Keratinocyte (primary cell): ENCODE data around the gene B3GALT2. TPM values are rescaled to one million over a fixed set of nuclear protein-coding genes. Genes with fewer than 3 reads are reported as not detected.

ENCODE experiments used
- DNase-seq: peaks from one replicate; pipeline ENCODE4 v3.0.0-alpha.2; 2011; ENCODE audit warnings: low read depth, missing footprints, low spot score
- FAIRE-seq: peaks from 2 replicates; lab custom pipeline; 2011; peaks lifted over from hg19 to GRCh38; lab: Jason Lieb, UNC
- H2AFZ ChIP-seq: 2 replicates; pipeline ENCODE4 v1.6.0; 2012; ENCODE audit warnings: low read length, control low read depth, inconsistent platforms; ENCODE audit not compliant: control insufficient read depth
- H3K27ac ChIP-seq: 2 replicates; pipeline ENCODE4 v1.5.1; 2011; ENCODE audit warnings: low read length; ENCODE audit not compliant: control insufficient read depth, insufficient read depth
- H3K27me3 ChIP-seq: 3 replicates; pipeline ENCODE4 v1.6.0; 2011; ENCODE audit warnings: low read length; ENCODE audit not compliant: control insufficient read depth, insufficient read depth; ENCODE audit errors: extremely low read depth
- H3K36me3 ChIP-seq, 2 experiments: 2 replicates in 1 of 2; 3 replicates in 1 of 2; pipeline ENCODE4 v1.5.1; 2011; ENCODE audit warnings: low read length in 2 of 2, mild to moderate bottlenecking in 1 of 2; ENCODE audit not compliant: control insufficient read depth in 2 of 2, insufficient read depth in 2 of 2; ENCODE audit errors: extremely low read depth in 1 of 2
- H3K4me1 ChIP-seq: 3 replicates; pipeline ENCODE4 v1.5.1; 2011; ENCODE audit warnings: low read length; ENCODE audit not compliant: control insufficient read depth, insufficient read depth; ENCODE audit errors: extremely low read depth
- H3K4me2 ChIP-seq: 3 replicates; pipeline ENCODE4 v1.6.0; 2011; ENCODE audit warnings: low read depth, low read length; ENCODE audit not compliant: control insufficient read depth, insufficient read depth; ENCODE audit errors: extremely low read depth
- H3K4me3 ChIP-seq, 3 experiments: fragments of 200-600 bp in 1 of 3; sonication (generic) in 1 of 3; 2 replicates in 2 of 3; 3 replicates in 1 of 3; pipeline ENCODE4 v1.5.1; 2011 to 2016; ENCODE audit warnings: low read length in 3 of 3, mild to moderate bottlenecking in 3 of 3, control low read depth in 2 of 3, inconsistent platforms in 1 of 3, low read depth in 1 of 3, mixed read lengths in 1 of 3, mixed run types in 1 of 3, moderate library complexity in 1 of 3; ENCODE audit not compliant: control insufficient read depth in 2 of 3, insufficient read depth in 2 of 3; ENCODE audit errors: extremely low read depth in 1 of 3
- H3K79me2 ChIP-seq: 2 replicates; pipeline ENCODE4 v1.6.0; 2012; ENCODE audit warnings: low read length; ENCODE audit not compliant: control insufficient read depth, insufficient read depth
- H3K9ac ChIP-seq: 3 replicates; pipeline ENCODE4 v1.6.0; 2011; ENCODE audit warnings: low read length; ENCODE audit not compliant: control insufficient read depth, insufficient read depth; ENCODE audit errors: extremely low read depth
- H3K9me1 ChIP-seq: 3 replicates; pipeline ENCODE4 v1.6.0; 2011; ENCODE audit warnings: low read length; ENCODE audit not compliant: control insufficient read depth, insufficient read depth; ENCODE audit errors: extremely low read depth
- H3K9me3 ChIP-seq: 2 replicates; pipeline ENCODE4 v1.5.1; 2012; ENCODE audit warnings: low read depth, low read length; ENCODE audit not compliant: control insufficient read depth
- H4K20me1 ChIP-seq: 3 replicates; pipeline ENCODE4 v1.6.0; 2011; ENCODE audit warnings: low read length; ENCODE audit not compliant: control insufficient read depth, insufficient read depth; ENCODE audit errors: extremely low read depth
- EZH2 ChIP-seq: IDR thresholded peaks from one replicate; pipeline ENCODE4 v1.6.1; 2012; ENCODE audit warnings: inconsistent platforms, mild to moderate bottlenecking, low read length, moderate library complexity
- dilution Hi-C: fragments of 300-500 bp; cut with MboI; formaldehyde crosslinking; loops from one replicate; pipeline ENCODE4 v1.7.0; 2020; ENCODE audit warnings: low sequenced_read_pairs; ENCODE audit not compliant: extremely low pct_ligation_motif_present
- polyA plus RNA-seq, 5 experiments: library from polyadenylated mRNA; depleted of rRNA in 3 of 5; stranded (reverse) in 3 of 5; stranded (forward) in 1 of 5; unstranded in 1 of 5; fragments of >200 nt; gene quantifications; 1 replicate in 1 of 5; 2 replicates in 3 of 5; 3 replicates in 1 of 5; pipeline versions ENCODE4 v1.2.1 to v1.2.3, GENCODE V29; 2011 to 2012; ENCODE audit warnings: missing spikeins in 2 of 5, low read depth in 1 of 5, low replicate concordance in 1 of 5
- TF ChIP-seq, protein P1 (sequence below), 3 experiments: IDR thresholded peaks in 1 of 3; conservative IDR thresholded peaks in 1 of 3; optimal IDR thresholded peaks in 1 of 3; 2 replicates in 2 of 3; 3 replicates in 1 of 3; pipeline versions ENCODE3 to v1.5.1; 2011; ENCODE audit warnings: low read length in 3 of 3, mild to moderate bottlenecking in 3 of 3, moderate library complexity in 2 of 3, control low read depth in 1 of 3, inconsistent platforms in 1 of 3; ENCODE audit not compliant: insufficient read depth in 2 of 3; ENCODE audit errors: extremely low read depth in 1 of 3

Gene B3GALT2
- polyA plus RNA-seq, 1 donor (not counting 4 experiments of a cell fraction or from before 2014, with no cell fraction given) = not detected

DNA sequence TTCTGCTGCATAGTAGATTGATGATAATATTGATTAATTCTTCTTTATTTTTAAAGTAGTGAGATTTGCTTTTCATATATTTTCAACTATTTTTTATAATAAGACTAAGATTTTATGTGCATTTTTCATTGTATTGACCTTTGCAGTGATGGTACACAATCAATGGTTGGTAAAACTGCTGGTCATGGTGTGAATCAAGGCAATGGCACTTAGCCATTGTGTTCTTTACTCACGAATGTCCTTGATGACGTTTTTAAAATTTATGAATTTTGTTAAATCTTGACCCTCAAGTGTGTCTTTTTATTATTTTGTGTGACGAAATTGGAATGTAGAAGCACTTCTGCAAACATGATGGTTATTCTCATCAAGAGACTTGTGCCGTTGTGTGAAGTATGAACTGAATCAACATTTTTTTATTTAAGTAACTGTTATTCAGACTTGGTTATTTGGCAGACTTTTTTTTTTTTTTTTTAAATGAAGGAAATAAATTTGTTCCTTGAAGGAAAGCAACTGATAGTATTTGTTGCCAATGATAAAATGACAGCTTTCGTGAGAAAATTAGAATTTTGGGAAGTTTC lies 42.0 kb downstream of the B3GALT2 start:
- DNase-seq (no peak), FAIRE-seq (no peak)
- H3K4me3 ChIP-seq = no peak overlapping the region
- H3K9ac ChIP-seq = no peak overlapping the region
- no peak overlapping the region for H3K27ac ChIP-seq
- H3K9me3 ChIP-seq = no peaks in the 10 kb centered on the region
- no peak for TF ChIP-seq EZH2
- TF ChIP-seq, protein P1, sequence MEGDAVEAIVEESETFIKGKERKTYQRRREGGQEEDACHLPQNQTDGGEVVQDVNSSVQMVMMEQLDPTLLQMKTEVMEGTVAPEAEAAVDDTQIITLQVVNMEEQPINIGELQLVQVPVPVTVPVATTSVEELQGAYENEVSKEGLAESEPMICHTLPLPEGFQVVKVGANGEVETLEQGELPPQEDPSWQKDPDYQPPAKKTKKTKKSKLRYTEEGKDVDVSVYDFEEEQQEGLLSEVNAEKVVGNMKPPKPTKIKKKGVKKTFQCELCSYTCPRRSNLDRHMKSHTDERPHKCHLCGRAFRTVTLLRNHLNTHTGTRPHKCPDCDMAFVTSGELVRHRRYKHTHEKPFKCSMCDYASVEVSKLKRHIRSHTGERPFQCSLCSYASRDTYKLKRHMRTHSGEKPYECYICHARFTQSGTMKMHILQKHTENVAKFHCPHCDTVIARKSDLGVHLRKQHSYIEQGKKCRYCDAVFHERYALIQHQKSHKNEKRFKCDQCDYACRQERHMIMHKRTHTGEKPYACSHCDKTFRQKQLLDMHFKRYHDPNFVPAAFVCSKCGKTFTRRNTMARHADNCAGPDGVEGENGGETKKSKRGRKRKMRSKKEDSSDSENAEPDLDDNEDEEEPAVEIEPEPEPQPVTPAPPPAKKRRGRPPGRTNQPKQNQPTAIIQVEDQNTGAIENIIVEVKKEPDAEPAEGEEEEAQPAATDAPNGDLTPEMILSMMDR (optimal IDR thresholded peaks at IDR 0.05 in 1 of 3, IDR thresholded peaks at IDR 0.05 in 1 of 3, conservative IDR thresholded peaks at IDR 0.05 in 1 of 3; ENCODE audit: extremely low read depth in 1 of 3, insufficient read depth in 2 of 3, low read length in 3 of 3) = no peak
- H4K20me1 ChIP-seq = no peaks in the 10 kb centered on the region
- H2AFZ ChIP-seq = no peak overlapping the region
- no peaks in the 10 kb centered on the region for H3K27me3 ChIP-seq
- H3K4me1 ChIP-seq = no peaks in the 10 kb centered on the region
- H3K36me3 ChIP-seq = peaks cover 6 to 14% of the 10 kb centered on the region in 2 experiments
- dilution Hi-C loops = no loop called here
- H3K4me2 ChIP-seq = no peak overlapping the region
- H3K9me1 ChIP-seq = no peaks in the 10 kb centered on the region
- peaks cover 12% of the 10 kb centered on the region for H3K79me2 ChIP-seq

DNA sequence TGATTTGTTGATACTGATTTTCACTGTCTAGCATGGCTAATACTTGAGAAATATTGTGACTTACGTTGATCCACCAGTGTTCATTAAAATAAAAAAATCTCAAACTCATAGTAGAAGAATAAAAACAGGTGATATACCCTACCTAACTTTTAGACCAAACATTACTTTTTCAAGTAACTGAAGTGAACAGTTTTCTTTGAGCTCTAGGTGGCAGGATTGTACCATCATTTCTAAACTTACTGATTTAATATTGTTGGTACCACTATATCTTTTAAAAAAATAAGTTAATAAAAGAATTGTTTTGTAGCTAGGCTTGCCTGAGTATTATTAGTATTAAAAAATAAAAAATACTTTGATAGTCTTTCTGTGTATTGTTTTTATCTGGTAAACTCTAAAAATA lies 43.1 kb downstream of the B3GALT2 start:
- DNase-seq = no peak
- H4K20me1 ChIP-seq = no peaks in the 10 kb centered on the region
- no peak overlapping the region for H3K4me2 ChIP-seq
- TF ChIP-seq, protein P1 (optimal IDR thresholded peaks at IDR 0.05 in 1 of 3, IDR thresholded peaks at IDR 0.05 in 1 of 3, conservative IDR thresholded peaks at IDR 0.05 in 1 of 3; ENCODE audit: extremely low read depth in 1 of 3, insufficient read depth in 2 of 3, low read length in 3 of 3) = no peak
- TF ChIP-seq EZH2 = no peak
- no peak overlapping the region for H3K27ac ChIP-seq
- no peak overlapping the region for H2AFZ ChIP-seq
- H3K27me3 ChIP-seq = no peaks in the 10 kb centered on the region
- no peak overlapping the region for H3K9ac ChIP-seq
- peaks cover 12% of the 10 kb centered on the region for H3K79me2 ChIP-seq
- no peak for FAIRE-seq
- H3K4me1 ChIP-seq = no peaks in the 10 kb centered on the region
- H3K9me1 ChIP-seq = no peaks in the 10 kb centered on the region
- no peak overlapping the region for H3K4me3 ChIP-seq
- H3K36me3 ChIP-seq = peaks cover 6 to 18% of the 10 kb centered on the region in 2 experiments
- dilution Hi-C loops = no loop called here
- H3K9me3 ChIP-seq = no peaks in the 10 kb centered on the region
